DOHH2 (cell line): ENCODE data around the gene LRRC4C.

ENCODE experiments used
- EZH2phosphoT487 ChIP-seq: fragments of 200-600 bp; sonication (generic); IDR thresholded peaks from 2 replicates; pipeline ENCODE4 v1.6.1; 2017; ENCODE audit warnings: borderline replicate concordance, mild to moderate bottlenecking, antibody characterized with exemption, low read length, moderate library complexity, mixed read lengths
- TF ChIP-seq, protein P1 (sequence below): fragments of 200-600 bp; sonication (generic); IDR thresholded peaks from one replicate; pipeline ENCODE4 v1.5.1; 2014; ENCODE audit warnings: antibody characterized with exemption, mild to moderate bottlenecking, low read depth, low read length; ENCODE audit not compliant: poor library complexity, severe bottlenecking

GRCh38 chr11:41400124-41400523, 59.3 kb downstream of the LRRC4C start:
- TF ChIP-seq, protein P1, sequence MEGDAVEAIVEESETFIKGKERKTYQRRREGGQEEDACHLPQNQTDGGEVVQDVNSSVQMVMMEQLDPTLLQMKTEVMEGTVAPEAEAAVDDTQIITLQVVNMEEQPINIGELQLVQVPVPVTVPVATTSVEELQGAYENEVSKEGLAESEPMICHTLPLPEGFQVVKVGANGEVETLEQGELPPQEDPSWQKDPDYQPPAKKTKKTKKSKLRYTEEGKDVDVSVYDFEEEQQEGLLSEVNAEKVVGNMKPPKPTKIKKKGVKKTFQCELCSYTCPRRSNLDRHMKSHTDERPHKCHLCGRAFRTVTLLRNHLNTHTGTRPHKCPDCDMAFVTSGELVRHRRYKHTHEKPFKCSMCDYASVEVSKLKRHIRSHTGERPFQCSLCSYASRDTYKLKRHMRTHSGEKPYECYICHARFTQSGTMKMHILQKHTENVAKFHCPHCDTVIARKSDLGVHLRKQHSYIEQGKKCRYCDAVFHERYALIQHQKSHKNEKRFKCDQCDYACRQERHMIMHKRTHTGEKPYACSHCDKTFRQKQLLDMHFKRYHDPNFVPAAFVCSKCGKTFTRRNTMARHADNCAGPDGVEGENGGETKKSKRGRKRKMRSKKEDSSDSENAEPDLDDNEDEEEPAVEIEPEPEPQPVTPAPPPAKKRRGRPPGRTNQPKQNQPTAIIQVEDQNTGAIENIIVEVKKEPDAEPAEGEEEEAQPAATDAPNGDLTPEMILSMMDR = no peak
- no peak for TF ChIP-seq EZH2phosphoT487
